ENCODE data around the gene NUP58. TPM values are rescaled to one million over a fixed set of nuclear protein-coding genes. Genes with fewer than 3 reads are reported as not detected.

Gene NUP58
- total and polyA plus RNA-seq, 4 donors, result 6.5 to 43.3 (median 16.0) TPM

DNA sequence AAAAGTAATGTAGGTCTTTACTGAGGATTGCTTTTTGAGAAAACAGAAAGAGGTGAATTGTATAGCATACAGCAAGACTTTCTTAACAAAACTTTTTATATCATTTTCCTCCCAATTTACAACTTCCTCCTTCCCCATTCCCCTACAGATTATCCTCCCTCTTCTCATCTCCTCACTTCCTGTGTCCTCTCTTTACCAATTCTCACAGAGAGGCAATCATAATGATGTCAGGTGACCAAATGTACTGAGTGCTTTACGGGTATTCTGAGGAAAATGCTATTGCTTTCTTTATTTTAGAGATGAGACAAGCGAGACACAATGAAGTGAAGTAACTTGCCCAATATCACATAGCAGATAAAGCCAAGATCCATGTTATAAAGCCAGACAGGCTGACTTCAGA is 12.5 kb upstream of the NUP58 start:
- TF ChIP-seq GABPA (IDR thresholded peaks at IDR 0.05 in 1 of 2, conservative IDR thresholded peaks at IDR 0.05 in 1 of 2), result no peak
- TF ChIP-seq, protein P1, sequence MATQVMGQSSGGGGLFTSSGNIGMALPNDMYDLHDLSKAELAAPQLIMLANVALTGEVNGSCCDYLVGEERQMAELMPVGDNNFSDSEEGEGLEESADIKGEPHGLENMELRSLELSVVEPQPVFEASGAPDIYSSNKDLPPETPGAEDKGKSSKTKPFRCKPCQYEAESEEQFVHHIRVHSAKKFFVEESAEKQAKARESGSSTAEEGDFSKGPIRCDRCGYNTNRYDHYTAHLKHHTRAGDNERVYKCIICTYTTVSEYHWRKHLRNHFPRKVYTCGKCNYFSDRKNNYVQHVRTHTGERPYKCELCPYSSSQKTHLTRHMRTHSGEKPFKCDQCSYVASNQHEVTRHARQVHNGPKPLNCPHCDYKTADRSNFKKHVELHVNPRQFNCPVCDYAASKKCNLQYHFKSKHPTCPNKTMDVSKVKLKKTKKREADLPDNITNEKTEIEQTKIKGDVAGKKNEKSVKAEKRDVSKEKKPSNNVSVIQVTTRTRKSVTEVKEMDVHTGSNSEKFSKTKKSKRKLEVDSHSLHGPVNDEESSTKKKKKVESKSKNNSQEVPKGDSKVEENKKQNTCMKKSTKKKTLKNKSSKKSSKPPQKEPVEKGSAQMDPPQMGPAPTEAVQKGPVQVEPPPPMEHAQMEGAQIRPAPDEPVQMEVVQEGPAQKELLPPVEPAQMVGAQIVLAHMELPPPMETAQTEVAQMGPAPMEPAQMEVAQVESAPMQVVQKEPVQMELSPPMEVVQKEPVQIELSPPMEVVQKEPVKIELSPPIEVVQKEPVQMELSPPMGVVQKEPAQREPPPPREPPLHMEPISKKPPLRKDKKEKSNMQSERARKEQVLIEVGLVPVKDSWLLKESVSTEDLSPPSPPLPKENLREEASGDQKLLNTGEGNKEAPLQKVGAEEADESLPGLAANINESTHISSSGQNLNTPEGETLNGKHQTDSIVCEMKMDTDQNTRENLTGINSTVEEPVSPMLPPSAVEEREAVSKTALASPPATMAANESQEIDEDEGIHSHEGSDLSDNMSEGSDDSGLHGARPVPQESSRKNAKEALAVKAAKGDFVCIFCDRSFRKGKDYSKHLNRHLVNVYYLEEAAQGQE (IDR thresholded peaks at IDR 0.05), result no peak
- no peak for TF ChIP-seq YY1 (IDR thresholded peaks at IDR 0.05)
- TF ChIP-seq, protein P2, sequence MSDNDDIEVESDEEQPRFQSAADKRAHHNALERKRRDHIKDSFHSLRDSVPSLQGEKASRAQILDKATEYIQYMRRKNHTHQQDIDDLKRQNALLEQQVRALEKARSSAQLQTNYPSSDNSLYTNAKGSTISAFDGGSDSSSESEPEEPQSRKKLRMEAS (IDR thresholded peaks at IDR 0.05), result no peak
- TF ChIP-seq RXRA (IDR thresholded peaks at IDR 0.05), result no peak
- TF ChIP-seq, protein P3, sequence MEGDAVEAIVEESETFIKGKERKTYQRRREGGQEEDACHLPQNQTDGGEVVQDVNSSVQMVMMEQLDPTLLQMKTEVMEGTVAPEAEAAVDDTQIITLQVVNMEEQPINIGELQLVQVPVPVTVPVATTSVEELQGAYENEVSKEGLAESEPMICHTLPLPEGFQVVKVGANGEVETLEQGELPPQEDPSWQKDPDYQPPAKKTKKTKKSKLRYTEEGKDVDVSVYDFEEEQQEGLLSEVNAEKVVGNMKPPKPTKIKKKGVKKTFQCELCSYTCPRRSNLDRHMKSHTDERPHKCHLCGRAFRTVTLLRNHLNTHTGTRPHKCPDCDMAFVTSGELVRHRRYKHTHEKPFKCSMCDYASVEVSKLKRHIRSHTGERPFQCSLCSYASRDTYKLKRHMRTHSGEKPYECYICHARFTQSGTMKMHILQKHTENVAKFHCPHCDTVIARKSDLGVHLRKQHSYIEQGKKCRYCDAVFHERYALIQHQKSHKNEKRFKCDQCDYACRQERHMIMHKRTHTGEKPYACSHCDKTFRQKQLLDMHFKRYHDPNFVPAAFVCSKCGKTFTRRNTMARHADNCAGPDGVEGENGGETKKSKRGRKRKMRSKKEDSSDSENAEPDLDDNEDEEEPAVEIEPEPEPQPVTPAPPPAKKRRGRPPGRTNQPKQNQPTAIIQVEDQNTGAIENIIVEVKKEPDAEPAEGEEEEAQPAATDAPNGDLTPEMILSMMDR (IDR thresholded peaks at IDR 0.05; ENCODE audit: low read depth, low read length, missing input control), result no peak
- TF ChIP-seq RAD21 (IDR thresholded peaks at IDR 0.05), result no peak
- no peak for TF ChIP-seq FOXA2 (IDR thresholded peaks at IDR 0.05)
- no peak for TF ChIP-seq HNF4A (conservative IDR thresholded peaks at IDR 0.05)
- TF ChIP-seq NR2F2 (IDR thresholded peaks at IDR 0.05), result no peak
- TF ChIP-seq EGR1 (IDR thresholded peaks at IDR 0.05; ENCODE audit: low read depth in 2 of 2), result no peak
- no peak for TF ChIP-seq JUND (IDR thresholded peaks at IDR 0.05)
- TF ChIP-seq HNF4G (IDR thresholded peaks at IDR 0.05), result no peak
- H3K4me1 ChIP-seq (ENCODE audit: control insufficient read depth in 4 of 4, insufficient read depth in 4 of 4, low read length in 3 of 4), result peaks cover 0 to 5% (median 4%) of the 10 kb centered on the region in 4 donors
- H3K36me3 ChIP-seq (ENCODE audit: control insufficient read depth in 4 of 4, insufficient read depth in 3 of 4, low read depth in 1 of 4, low read length in 3 of 4), result no peaks in the 10 kb centered on the region
- no peak for DNase-seq (ENCODE audit: low spot score)
- no peaks in the 10 kb centered on the region for H3K27me3 ChIP-seq (ENCODE audit: control insufficient read depth in 4 of 4, insufficient read depth in 4 of 4, low read length in 3 of 4)
- no peak overlapping the region for H3K9ac ChIP-seq (ENCODE audit: low read depth in 1 of 2, low read length in 2 of 2)
- no peak overlapping the region for H3K27ac ChIP-seq (ENCODE audit: low read depth in 1 of 2, low read length in 2 of 2)
- WGBS, result 66% methylated on average over 2 of the region's 2 CpGs
- H3K9me3 ChIP-seq (ENCODE audit: control insufficient read depth in 4 of 4, low read length in 3 of 4), result no peaks in the 10 kb centered on the region
- H3K4me3 ChIP-seq (ENCODE audit: low read depth in 1 of 3, low read length in 3 of 3), result no peak overlapping the region

- Histone ChIP-seq H3K4me1 (ENCODE audit: control insufficient read depth in 4 of 4, insufficient read depth in 4 of 4, low read length in 3 of 4) (peaks cover 0 to 5% (median 1%) of the 10 kb centered on the region in 4 donors), H3K9ac (ENCODE audit: low read depth in 1 of 2, low read length in 2 of 2) (no peak overlapping the region), H3K27me3 (ENCODE audit: control insufficient read depth in 4 of 4, insufficient read depth in 4 of 4, low read length in 3 of 4) (no peaks in the 10 kb centered on the region), H3K36me3 (ENCODE audit: control insufficient read depth in 4 of 4, insufficient read depth in 3 of 4, low read depth in 1 of 4, low read length in 3 of 4) (no peaks in the 10 kb centered on the region), H3K4me3 (ENCODE audit: low read depth in 1 of 3, low read length in 3 of 3) (no peak overlapping the region), H3K9me3 (ENCODE audit: control insufficient read depth in 4 of 4, low read length in 3 of 4) (no peaks in the 10 kb centered on the region), H3K27ac (ENCODE audit: low read depth in 1 of 2, low read length in 2 of 2) (no peak overlapping the region)
- TF ChIP-seq JUND (IDR thresholded peaks at IDR 0.05), result no peak
- TF ChIP-seq RXRA (IDR thresholded peaks at IDR 0.05), result no peak
- TF ChIP-seq EGR1 (IDR thresholded peaks at IDR 0.05; ENCODE audit: low read depth in 2 of 2), result no peak
- TF ChIP-seq ATF3 (IDR thresholded peaks at IDR 0.05), result no peak
- no peak for TF ChIP-seq GABPA (IDR thresholded peaks at IDR 0.05 in 1 of 2, conservative IDR thresholded peaks at IDR 0.05 in 1 of 2)
- no peak for TF ChIP-seq HNF4G (IDR thresholded peaks at IDR 0.05)
- no peak for TF ChIP-seq FOXA1 (IDR thresholded peaks at IDR 0.05)
- TF ChIP-seq, protein P1 (IDR thresholded peaks at IDR 0.05), result no peak
- TF ChIP-seq, protein P2 (IDR thresholded peaks at IDR 0.05), result no peak
- no peak for TF ChIP-seq HNF4A (conservative IDR thresholded peaks at IDR 0.05)
- no peak for TF ChIP-seq TAF1 (conservative IDR thresholded peaks at IDR 0.05)
- TF ChIP-seq SP1 (IDR thresholded peaks at IDR 0.05), result no peak
- TF ChIP-seq RAD21 (IDR thresholded peaks at IDR 0.05), result no peak
- WGBS, result 74% methylated on average over 1 of the region's 1 CpG
- DNase-seq (ENCODE audit: low spot score), result no peak
These were observed 9.7 kb upstream of the NUP58 start for GRCh38 chr13:25291691-25292090.
